Measurements from ENCODE around the gene COIL. TPM values are rescaled to one million over a fixed set of nuclear protein-coding genes. Genes with fewer than 3 reads are reported as not detected.

Gene COIL
- total RNA-seq, 1 donor from 2014 or later: 20.3 TPM

DNA sequence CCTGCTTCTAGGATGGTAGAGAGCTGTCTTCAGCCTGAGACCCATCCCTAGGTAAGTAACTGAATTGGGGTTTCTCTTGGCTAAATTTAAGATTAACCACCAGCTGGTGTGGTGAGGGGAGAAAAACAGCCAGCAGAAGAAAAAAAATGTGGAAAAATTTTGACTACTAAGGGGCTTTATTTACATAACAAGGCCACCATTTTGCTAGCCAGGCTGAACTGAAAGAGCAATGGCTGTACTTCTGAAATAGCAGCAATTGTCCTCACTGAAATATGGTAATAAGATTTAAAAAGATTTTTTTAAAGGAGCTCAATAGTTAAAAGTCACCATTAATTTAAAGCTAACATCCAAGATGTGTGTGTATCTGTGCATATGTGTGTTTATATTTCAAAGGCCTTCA, 34.6 kb downstream of the COIL start:
- H3K27ac Mint-ChIP-seq: no peak overlapping the region
- H3K4me1 Mint-ChIP-seq (ENCODE audit: low read depth): no peaks in the 10 kb centered on the region
- peaks cover 26% of the 10 kb centered on the region for H3K9me3 Mint-ChIP-seq
- no peak overlapping the region for H3K4me3 Mint-ChIP-seq (ENCODE audit: low read depth)
- DNase-seq (ENCODE audit: low spot score): no peak
- H3K36me3 Mint-ChIP-seq (ENCODE audit: low read depth): peaks cover 8% of the 10 kb centered on the region
- intact Hi-C loops (cut with micrococcal nuclease): no loop called here
- H3K27me3 Mint-ChIP-seq (ENCODE audit: low read depth): no peaks in the 10 kb centered on the region

DNA sequence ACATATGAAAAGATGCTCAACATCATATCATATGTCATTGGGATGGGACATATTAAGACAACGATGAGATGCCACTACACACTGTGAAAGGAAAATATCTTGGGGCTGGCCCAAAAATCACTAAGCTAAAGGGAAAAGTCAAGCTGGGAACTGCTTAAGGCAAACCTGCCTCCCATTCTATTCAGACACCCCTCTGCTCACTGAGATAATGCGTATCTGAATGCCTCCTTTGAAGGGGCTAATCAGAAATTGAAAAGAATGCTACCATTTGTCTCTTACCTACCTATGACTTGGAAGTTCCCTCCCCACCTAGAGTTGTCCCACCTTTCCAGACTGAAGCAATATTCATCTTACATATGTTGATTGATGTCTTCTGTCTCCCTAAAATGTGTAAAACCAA, 35.8 kb downstream of the COIL start:
- H3K4me3 Mint-ChIP-seq (ENCODE audit: low read depth): no peak overlapping the region
- intact Hi-C loops (cut with micrococcal nuclease): no loop called here
- H3K36me3 Mint-ChIP-seq (ENCODE audit: low read depth): no peaks in the 10 kb centered on the region
- H3K4me1 Mint-ChIP-seq (ENCODE audit: low read depth): no peaks in the 10 kb centered on the region
- peaks cover 15% of the 10 kb centered on the region for H3K9me3 Mint-ChIP-seq
- no peak for DNase-seq (ENCODE audit: low spot score)
- no peak overlapping the region for H3K27ac Mint-ChIP-seq
- no peaks in the 10 kb centered on the region for H3K27me3 Mint-ChIP-seq (ENCODE audit: low read depth)

DNA sequence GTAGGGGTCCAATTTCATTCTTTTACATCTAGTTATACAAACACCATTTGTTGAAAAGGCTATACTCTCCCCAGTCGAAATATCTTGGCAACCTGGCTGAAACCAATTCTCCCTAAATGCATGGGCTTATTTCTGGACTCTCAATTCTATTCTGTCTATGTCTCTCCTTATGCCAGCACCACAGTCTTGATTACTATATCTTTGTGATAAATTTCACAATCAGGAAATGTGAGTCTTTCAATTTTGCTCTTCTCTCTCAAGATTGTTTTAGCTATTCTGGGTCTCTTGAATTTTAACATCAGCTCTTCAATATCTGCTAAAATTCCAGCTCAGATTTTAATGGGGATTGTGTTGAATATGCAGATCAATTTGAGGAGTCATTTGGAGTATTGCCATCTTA, 41.1 kb downstream of the COIL start:
- intact Hi-C loops (cut with micrococcal nuclease): no loop called here
- peaks cover 10% of the 10 kb centered on the region for H3K36me3 Mint-ChIP-seq (ENCODE audit: low read depth)

DNA sequence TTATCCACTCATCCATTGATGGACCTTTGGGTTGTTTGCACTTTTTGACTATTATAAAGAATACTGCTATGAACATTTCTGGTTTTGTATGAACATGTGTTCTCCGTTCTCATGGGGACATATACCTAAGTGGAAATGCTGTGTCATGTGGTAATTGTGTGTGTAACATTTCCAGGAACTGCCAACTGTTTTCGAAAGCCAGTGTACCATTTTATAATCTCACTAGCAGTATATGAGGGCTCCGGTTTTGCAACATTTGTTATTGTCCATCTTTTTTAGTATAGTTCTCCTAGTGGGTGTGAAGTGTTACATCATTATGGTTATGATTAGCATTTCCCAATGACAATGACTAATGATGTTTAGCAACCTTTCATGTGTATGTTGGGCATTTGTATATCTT, 41.9 kb downstream of the COIL start:
- Mint-ChIP-seq H3K27ac (peak overlapping the region; percentile 50), H3K36me3 (ENCODE audit: low read depth) (peaks cover 10% of the 10 kb centered on the region), H3K4me1 (ENCODE audit: low read depth) (peaks cover 42% of the 10 kb centered on the region), H3K4me3 (ENCODE audit: low read depth) (no peak overlapping the region), H3K27me3 (ENCODE audit: low read depth) (no peaks in the 10 kb centered on the region), H3K9me3 (peaks cover 22% of the 10 kb centered on the region)
- intact Hi-C loops (cut with micrococcal nuclease): no loop called here
- DNase-seq (ENCODE audit: low spot score): no peak

More for the DNA sequence above, 41.1 kb downstream of the COIL start:
- no peak for DNase-seq (ENCODE audit: low spot score)
- H3K4me1 Mint-ChIP-seq (ENCODE audit: low read depth): peaks cover 40% of the 10 kb centered on the region
- no peak overlapping the region for H3K27ac Mint-ChIP-seq
- H3K27me3 Mint-ChIP-seq (ENCODE audit: low read depth): no peaks in the 10 kb centered on the region
- peaks cover 22% of the 10 kb centered on the region for H3K9me3 Mint-ChIP-seq
- no peak overlapping the region for H3K4me3 Mint-ChIP-seq (ENCODE audit: low read depth)

DNA sequence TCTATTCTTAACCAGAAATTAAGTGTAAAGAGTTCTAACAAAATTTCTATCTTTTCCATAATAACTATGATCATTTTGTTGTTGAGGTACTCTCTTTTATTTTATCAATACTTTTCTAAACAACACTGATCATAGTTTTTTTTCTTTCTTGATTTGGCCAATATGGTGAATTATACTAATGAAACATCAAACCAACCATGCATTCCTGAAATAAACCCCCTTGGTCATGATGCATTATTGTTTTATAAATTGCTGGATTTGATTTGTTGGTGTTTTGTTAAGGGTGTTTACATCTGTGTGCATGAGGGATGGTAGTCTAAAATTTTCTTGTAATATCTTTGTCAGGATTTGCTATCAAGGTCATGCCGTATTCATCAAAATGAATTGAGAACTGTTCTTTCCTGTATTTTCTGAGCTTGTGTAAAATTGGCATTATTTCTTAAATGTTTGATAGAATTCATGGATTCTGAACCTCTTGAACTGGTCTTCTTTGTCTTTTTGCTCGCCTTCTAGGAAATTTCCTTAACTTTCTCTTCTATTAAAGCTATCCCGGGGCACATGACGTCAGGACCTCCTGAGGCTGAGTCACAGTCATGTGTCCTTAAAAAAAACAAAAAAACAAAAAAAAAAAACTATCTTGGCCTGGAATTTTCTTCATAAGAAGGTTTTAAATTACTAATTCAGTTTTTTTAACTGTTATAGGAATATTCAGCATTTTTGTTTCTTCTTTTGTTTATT, 43.1 kb downstream of the COIL start:
- Mint-ChIP-seq H3K27ac (peak overlapping the region; percentile 19), H3K4me3 (ENCODE audit: low read depth) (no peak overlapping the region), H3K36me3 (ENCODE audit: low read depth) (peaks cover 10% of the 10 kb centered on the region), H3K4me1 (ENCODE audit: low read depth) (peaks cover 42% of the 10 kb centered on the region), H3K9me3 (peaks cover 22% of the 10 kb centered on the region), H3K27me3 (ENCODE audit: low read depth) (no peaks in the 10 kb centered on the region)
- intact Hi-C loops (cut with micrococcal nuclease): no loop called here
- DNase-seq (ENCODE audit: low spot score): no peak

DNA sequence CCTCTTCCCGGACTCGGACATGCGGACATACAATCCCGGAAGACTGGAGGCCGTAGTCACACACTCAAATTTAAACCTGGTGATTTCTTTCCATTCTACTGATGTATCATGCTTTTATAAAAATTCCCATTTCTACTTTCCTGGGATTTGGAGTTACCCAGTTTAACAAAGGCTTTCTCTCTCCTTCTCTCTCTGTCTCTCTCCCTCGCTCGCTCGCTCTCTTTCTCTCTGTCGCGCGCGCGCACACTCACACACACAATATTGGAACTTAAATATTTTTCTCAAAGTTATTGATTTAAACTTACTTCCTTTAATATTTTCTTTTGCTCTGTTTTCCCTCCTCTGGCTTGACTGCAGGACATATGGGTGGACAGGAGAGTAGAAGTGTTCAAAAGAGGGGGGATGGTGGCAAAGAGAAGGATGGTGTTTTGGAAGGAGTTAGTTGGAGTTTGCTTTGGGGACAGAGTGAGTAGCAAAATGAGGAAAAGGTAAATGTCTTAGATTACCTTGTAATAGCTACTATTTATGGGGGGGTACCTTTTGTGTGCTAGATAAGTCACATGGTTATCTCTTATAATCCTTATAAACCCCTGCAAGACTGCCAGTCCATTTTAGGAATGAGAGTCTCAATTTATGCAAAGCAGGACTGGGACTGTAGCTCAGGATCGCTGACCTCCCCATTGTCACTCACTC, 46.1 kb downstream of the COIL start:
- Mint-ChIP-seq H3K9me3 (peaks cover 19% of the 10 kb centered on the region), H3K36me3 (ENCODE audit: low read depth) (peaks cover 35% of the 10 kb centered on the region), H3K27me3 (ENCODE audit: low read depth) (no peaks in the 10 kb centered on the region), H3K4me3 (ENCODE audit: low read depth) (peak overlapping the region; percentile 92), H3K27ac (peak overlapping the region; percentile 96), H3K4me1 (ENCODE audit: low read depth) (peaks cover 63% of the 10 kb centered on the region)
- intact Hi-C loops (cut with micrococcal nuclease): loop anchor here (1.0 to 5.0 kb wide), 2 partner anchors 63 to 81 kb away; partner anchors contain the start of genes C17orf67 and SCPEP1
- DNase-seq (ENCODE audit: low spot score): no peak

DNA sequence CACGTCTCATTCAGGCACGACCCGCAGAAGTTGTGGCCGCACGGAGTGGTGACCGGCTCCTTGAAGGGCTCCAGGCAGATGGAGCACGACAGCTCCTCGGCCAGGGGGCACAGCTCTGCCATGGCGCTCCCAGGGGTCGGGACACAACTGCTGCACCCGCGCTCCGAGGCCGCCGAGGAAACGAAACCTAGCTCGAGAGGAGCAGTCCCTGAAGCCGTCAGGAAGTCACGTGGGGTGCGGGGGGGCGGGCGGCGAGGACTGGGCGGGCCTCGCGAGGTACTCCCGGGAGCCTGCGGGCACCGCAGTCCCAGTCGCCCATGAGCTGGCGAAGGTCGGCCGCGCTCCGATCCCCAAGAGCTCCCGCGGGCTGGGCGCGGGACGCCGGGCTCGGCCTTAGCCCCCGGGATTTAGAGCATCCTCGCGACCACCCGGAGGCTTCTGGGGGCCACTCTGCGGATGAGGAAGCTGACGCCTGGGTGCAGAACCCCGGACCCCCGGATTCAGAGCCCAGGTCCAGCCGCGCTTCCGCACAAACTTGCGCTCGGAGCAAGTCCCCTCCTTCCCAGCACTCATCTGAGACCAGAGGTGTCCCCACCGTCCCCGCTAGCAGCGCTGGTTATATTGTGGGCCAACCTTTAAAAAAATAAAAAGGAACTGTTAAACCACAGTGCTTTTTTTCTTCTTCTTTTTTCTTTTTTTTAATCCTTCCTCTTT, 46.8 kb downstream of the COIL start, which contains the start of gene TRIM25:
TRIM25 (minus strand) TSS at position 183 of the 714 bp plus-strand sequence; CDS start at position 122, 61 bp downstream.
- peak; percentile 77 for DNase-seq (ENCODE audit: low spot score)
- Mint-ChIP-seq H3K27me3 (ENCODE audit: low read depth) (no peaks in the 10 kb centered on the region), H3K36me3 (ENCODE audit: low read depth) (peaks cover 38% of the 10 kb centered on the region), H3K4me1 (ENCODE audit: low read depth) (peaks cover 59% of the 10 kb centered on the region), H3K27ac (peak within 1 kb of the TSS; percentile 96), H3K9me3 (peaks cover 14% of the 10 kb centered on the region), H3K4me3 (ENCODE audit: low read depth) (peak within 1 kb of the TSS; percentile 92)
- intact Hi-C loops (cut with micrococcal nuclease): loop anchor here (1.0 to 5.0 kb wide), 2 partner anchors 63 to 81 kb away; partner anchors contain the start of genes C17orf67 and SCPEP1

DNA sequence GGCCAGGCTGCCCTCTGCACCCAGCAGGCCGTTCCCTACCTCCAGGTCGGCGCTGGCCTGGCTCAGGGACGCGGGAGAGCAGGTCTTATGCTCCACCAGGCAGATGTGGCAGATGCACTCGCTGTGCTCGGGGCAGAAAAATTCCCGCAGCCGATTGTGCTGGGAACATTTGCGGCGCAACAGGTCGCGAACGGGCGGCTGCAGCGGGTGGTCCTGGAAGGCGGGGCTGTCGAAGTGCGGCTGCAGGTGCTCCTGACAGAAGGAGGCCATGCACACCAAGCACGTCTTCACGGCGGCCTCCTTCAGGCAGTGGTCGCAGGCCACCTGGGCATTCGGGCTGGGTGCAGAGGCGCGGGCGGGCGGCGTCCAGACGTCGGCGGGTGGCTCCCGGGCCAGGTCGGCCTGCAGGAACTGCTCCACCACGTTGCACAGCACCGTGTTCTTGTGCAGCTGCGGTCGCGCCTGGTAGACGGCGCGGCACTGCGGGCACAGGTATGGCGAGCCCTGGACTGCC, 47.4 kb downstream of the COIL start:
- intact Hi-C loops (cut with micrococcal nuclease): loop anchor here (5.0 kb wide), 1 partner anchor 64 kb away; the partner anchor contains the start of gene SCPEP1
- no peak for DNase-seq (ENCODE audit: low spot score)
- H3K27ac Mint-ChIP-seq: peak overlapping the region; percentile 86
- peaks cover 61% of the 10 kb centered on the region for H3K4me1 Mint-ChIP-seq (ENCODE audit: low read depth)
- H3K9me3 Mint-ChIP-seq: peaks cover 10% of the 10 kb centered on the region
- peak overlapping the region; percentile 92 for H3K4me3 Mint-ChIP-seq (ENCODE audit: low read depth)
- no peaks in the 10 kb centered on the region for H3K27me3 Mint-ChIP-seq (ENCODE audit: low read depth)
- peaks cover 44% of the 10 kb centered on the region for H3K36me3 Mint-ChIP-seq (ENCODE audit: low read depth)

DNA sequence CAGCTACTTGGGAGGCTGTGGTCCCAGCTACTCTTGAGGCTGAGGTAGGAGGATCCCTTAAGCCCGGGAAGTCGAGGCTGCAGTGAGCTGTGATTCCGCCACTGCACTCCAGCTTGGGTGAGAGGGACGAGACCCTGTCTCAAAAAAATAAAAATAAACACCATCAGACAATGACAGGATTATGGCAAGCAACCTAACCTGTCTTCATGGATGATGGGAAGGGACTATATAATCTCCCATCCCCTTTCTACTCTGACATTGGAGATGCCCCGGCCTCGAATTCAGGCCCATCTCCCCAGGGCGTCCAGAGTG, 47.9 kb downstream of the COIL start:
- Mint-ChIP-seq H3K4me3 (ENCODE audit: low read depth) (peak overlapping the region; percentile 92), H3K9me3 (peaks cover 8% of the 10 kb centered on the region), H3K4me1 (ENCODE audit: low read depth) (peaks cover 65% of the 10 kb centered on the region), H3K27me3 (ENCODE audit: low read depth) (no peaks in the 10 kb centered on the region), H3K36me3 (ENCODE audit: low read depth) (peaks cover 48% of the 10 kb centered on the region), H3K27ac (peak overlapping the region; percentile 86)
- DNase-seq (ENCODE audit: low spot score): no peak
- intact Hi-C loops (cut with micrococcal nuclease): loop anchor here (5.0 kb wide), 1 partner anchor 64 kb away; the partner anchor contains the start of gene SCPEP1

DNA sequence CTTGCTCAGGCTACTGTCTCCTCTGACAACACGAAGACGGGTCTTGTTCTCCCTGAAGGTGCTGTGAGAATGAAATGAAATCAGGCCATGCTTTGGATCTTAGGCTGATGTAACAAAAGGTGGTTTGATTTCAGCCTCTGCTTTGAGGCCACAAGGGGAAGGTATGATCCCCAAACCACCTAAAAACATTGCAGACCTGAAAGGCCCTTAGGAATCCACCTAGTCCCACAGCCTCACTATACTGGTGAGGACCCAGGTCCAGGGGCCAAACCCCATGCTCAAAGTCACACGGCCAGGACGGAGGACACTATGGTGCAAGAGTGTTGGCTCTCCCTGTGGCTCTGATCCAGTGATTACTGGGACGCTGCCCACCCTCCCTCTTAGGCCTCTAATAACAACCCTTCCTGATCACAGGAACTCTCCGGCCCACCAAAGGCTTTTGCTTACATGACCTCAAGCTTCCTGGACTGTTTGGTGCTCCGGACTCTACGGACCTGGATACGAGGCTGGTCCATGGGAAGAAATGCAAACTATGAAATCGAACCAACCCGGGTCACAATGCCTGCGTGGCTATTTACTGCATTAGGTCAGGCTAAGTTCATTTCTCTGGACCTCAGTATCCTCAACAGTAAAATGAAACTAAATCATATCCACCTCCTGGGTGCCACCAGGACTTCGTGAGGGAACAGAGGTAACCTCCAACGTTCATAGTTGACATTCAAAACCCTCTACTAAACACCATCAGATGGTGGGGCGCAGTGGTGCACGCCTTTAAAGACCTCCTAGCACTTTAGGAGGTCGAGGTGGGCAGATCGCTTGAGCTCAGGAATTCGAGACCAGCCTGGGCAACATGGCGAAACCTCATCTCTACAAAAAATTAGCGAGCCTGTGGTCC, 48.5 kb downstream of the COIL start:
- Mint-ChIP-seq H3K4me1 (ENCODE audit: low read depth) (peaks cover 63% of the 10 kb centered on the region), H3K27me3 (ENCODE audit: low read depth) (no peaks in the 10 kb centered on the region), H3K4me3 (ENCODE audit: low read depth) (peak overlapping the region; percentile 92), H3K27ac (peak overlapping the region; percentile 69), H3K9me3 (peaks cover 2% of the 10 kb centered on the region), H3K36me3 (ENCODE audit: low read depth) (peaks cover 49% of the 10 kb centered on the region)
- intact Hi-C loops (cut with micrococcal nuclease): loop anchor here (5.0 kb wide), 1 partner anchor 65 kb away; the partner anchor contains the start of gene SCPEP1
- DNase-seq (ENCODE audit: low spot score): no peak

DNA sequence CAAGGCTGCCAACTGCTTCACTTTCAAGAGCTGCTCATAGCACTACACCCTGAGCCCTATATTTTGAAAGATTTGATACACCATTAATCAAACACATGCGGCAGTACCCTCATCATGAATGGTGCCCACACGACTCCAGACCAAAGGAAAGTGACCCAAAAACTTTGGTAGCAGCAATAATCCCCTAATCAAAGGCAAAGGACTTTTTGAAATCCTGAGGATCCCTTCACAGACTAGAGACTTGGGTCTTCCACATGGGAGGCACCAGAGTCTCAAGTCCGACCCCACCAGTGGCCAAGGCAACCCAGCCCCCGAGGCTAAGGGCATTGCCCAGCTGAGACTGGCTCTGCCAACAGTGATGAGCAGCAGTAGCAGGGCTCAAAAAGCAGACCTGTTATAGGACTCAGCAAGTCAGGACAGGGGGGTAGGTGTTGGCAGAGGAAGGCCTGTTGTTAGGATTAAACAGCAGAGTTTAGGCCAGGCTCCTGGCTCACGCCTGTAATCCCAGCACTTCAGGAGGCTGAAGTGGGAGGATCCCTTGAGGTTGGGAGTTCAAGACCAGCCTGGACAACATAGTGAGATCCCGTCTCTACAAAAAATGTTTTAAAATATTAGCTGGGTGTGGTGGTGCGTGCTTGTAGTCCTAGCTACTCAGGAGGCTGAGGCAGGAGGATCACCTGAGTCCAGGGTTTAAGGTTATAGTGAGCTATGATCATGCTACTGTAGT, 50.2 kb downstream of the COIL start:
- peak overlapping the region; percentile 44 for H3K27ac Mint-ChIP-seq
- intact Hi-C loops (cut with micrococcal nuclease): loop anchor here (5.0 kb wide), 1 partner anchor 67 kb away; the partner anchor contains the start of gene SCPEP1
- DNase-seq (ENCODE audit: low spot score): no peak
- peak overlapping the region; percentile 92 for H3K4me3 Mint-ChIP-seq (ENCODE audit: low read depth)
- H3K4me1 Mint-ChIP-seq (ENCODE audit: low read depth): peaks cover 56% of the 10 kb centered on the region
- H3K9me3 Mint-ChIP-seq: no peaks in the 10 kb centered on the region
- H3K27me3 Mint-ChIP-seq (ENCODE audit: low read depth): no peaks in the 10 kb centered on the region
- H3K36me3 Mint-ChIP-seq (ENCODE audit: low read depth): peaks cover 59% of the 10 kb centered on the region
